ENCODE results near the gene MORF4L1. TPM values are rescaled to one million over a fixed set of nuclear protein-coding genes. Genes with fewer than 3 reads are reported as not detected.

Gene MORF4L1
- total RNA-seq, 6 experiments from 2014 or later, result 346 to 512 (median 410) TPM

DNA sequence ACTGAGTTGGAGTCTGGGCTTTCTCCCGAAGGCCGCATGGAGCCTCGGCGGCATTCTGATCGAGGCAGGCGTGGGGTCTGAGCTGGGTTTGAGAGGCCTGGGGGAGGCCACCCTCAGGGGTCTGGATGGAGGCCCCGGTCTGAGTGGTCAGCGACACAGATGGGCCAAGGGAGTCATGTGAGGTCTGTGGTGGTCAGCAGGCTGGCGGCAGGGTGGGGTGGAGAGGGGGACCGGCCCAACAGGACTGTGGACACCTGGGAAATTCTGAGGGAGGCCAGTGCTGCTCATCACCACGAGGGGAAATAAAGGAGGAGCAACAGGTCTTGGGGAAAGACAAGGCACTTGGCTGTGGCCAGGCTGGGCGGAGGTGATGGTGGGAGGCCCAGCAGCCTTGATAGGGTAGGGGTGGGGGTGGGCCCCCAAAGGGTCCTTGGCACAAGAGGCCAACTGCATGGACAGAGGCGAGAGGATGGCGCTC lies 56.0 kb downstream of the MORF4L1 start:
- Mint-ChIP-seq H3K9me3 (no peaks in the 10 kb centered on the region), H3K36me3 (ENCODE audit: low read depth) (no peaks in the 10 kb centered on the region), H3K4me3 (no peak overlapping the region), H3K4me1 (ENCODE audit: low read depth) (peaks cover 15% of the 10 kb centered on the region), H3K27ac (no peak overlapping the region), H3K27me3 (ENCODE audit: insufficient read depth) (peaks cover 30% of the 10 kb centered on the region)
- DNase-seq, result no peak
- TF ChIP-seq, protein P1, sequence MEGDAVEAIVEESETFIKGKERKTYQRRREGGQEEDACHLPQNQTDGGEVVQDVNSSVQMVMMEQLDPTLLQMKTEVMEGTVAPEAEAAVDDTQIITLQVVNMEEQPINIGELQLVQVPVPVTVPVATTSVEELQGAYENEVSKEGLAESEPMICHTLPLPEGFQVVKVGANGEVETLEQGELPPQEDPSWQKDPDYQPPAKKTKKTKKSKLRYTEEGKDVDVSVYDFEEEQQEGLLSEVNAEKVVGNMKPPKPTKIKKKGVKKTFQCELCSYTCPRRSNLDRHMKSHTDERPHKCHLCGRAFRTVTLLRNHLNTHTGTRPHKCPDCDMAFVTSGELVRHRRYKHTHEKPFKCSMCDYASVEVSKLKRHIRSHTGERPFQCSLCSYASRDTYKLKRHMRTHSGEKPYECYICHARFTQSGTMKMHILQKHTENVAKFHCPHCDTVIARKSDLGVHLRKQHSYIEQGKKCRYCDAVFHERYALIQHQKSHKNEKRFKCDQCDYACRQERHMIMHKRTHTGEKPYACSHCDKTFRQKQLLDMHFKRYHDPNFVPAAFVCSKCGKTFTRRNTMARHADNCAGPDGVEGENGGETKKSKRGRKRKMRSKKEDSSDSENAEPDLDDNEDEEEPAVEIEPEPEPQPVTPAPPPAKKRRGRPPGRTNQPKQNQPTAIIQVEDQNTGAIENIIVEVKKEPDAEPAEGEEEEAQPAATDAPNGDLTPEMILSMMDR (IDR thresholded peaks at IDR 0.05), result no peak

GRCh38 chr15:78929536-78930264 lies 57.0 kb downstream of the MORF4L1 start:
- peaks cover 15% of the 10 kb centered on the region for H3K4me1 Mint-ChIP-seq (ENCODE audit: low read depth)
- no peak overlapping the region for H3K27ac Mint-ChIP-seq
- H3K27me3 Mint-ChIP-seq (ENCODE audit: insufficient read depth), result peaks cover 39% of the 10 kb centered on the region
- no peak for DNase-seq
- no peaks in the 10 kb centered on the region for H3K36me3 Mint-ChIP-seq (ENCODE audit: low read depth)
- H3K4me3 Mint-ChIP-seq, result no peak overlapping the region
- no peaks in the 10 kb centered on the region for H3K9me3 Mint-ChIP-seq
- TF ChIP-seq, protein P1 (IDR thresholded peaks at IDR 0.05), result no peak

GRCh38 chr15:78930577-78931388 lies 58.1 kb downstream of the MORF4L1 start:
- TF ChIP-seq, protein P1 (IDR thresholded peaks at IDR 0.05), result no peak
- Mint-ChIP-seq H3K27me3 (ENCODE audit: insufficient read depth) (peaks cover 40% of the 10 kb centered on the region), H3K36me3 (ENCODE audit: low read depth) (no peaks in the 10 kb centered on the region), H3K9me3 (no peaks in the 10 kb centered on the region), H3K27ac (peak overlapping the region; percentile 26; the same call in 1 of the 2 replicates), H3K4me3 (no peak overlapping the region), H3K4me1 (ENCODE audit: low read depth) (peaks cover 15% of the 10 kb centered on the region)
- DNase-seq, result peak; percentile 95

GRCh38 chr15:78931439-78932257 lies 59.0 kb downstream of the MORF4L1 start:
- Mint-ChIP-seq H3K9me3 (no peaks in the 10 kb centered on the region), H3K36me3 (ENCODE audit: low read depth) (no peaks in the 10 kb centered on the region), H3K4me3 (no peak overlapping the region), H3K27ac (peak overlapping the region; percentile 26; the same call in 1 of the 2 replicates), H3K27me3 (ENCODE audit: insufficient read depth) (peaks cover 40% of the 10 kb centered on the region), H3K4me1 (ENCODE audit: low read depth) (peaks cover 15% of the 10 kb centered on the region)
- no peak for DNase-seq
- TF ChIP-seq, protein P1 (IDR thresholded peaks at IDR 0.05), result no peak

DNA sequence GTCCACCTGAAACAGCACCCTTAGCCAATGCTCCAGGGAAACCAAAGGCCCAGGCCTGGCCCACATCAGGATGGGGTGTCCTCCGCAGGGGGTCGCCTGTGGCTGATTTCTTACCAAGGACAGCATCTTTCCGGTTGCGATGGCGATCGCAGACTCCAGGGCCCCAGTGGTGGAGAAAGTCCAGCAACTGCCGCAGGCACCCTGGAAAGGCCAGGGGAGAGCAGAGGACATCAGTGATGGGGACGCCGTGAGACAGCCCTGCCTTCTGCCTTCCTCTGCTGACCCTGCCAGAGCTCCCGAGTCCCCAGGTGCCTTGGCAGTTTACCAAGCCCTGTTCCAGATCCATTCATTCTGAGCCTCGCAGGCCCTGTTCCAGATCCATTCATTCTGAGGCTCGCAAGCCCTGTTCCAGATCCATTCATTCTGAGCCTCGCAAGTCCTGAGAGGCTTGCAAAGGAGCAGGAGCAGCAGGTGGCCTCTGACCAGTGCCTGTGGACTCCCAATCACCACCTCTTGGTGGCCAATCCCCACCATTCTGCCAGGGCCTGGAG lies 59.6 kb downstream of the MORF4L1 start:
- Mint-ChIP-seq H3K9me3 (no peaks in the 10 kb centered on the region), H3K4me3 (no peak overlapping the region), H3K36me3 (ENCODE audit: low read depth) (no peaks in the 10 kb centered on the region), H3K4me1 (ENCODE audit: low read depth) (peaks cover 15% of the 10 kb centered on the region), H3K27ac (no peak overlapping the region), H3K27me3 (ENCODE audit: insufficient read depth) (peaks cover 40% of the 10 kb centered on the region)
- TF ChIP-seq, protein P1 (IDR thresholded peaks at IDR 0.05), result no peak
- DNase-seq, result no peak
